Progenitor cell of endocrine pancreas (in vitro differentiated cells): ENCODE data around the gene SLC39A11. TPM values are rescaled to one million over a fixed set of nuclear protein-coding genes. Genes with fewer than 3 reads are reported as not detected.

ENCODE experiments used
- DNase-seq: peaks from one replicate; pipeline ENCODE4 v3.0.0; 2021; ENCODE audit warnings: low spot score; ENCODE audit not compliant: unreplicated experiment
- H3K27ac Mint-ChIP-seq: 2 replicates; pipeline ENCODE4 v1.8.0; 2021; ENCODE audit warnings: mild to moderate bottlenecking, moderate library complexity, mixed read lengths
- H3K27me3 Mint-ChIP-seq: 2 replicates; pipeline ENCODE4 v1.8.0; 2021; ENCODE audit warnings: mixed read lengths
- H3K36me3 Mint-ChIP-seq: 2 replicates; pipeline ENCODE4 v1.8.0; 2022; ENCODE audit warnings: mixed read lengths; ENCODE audit not compliant: insufficient read depth
- H3K4me1 Mint-ChIP-seq: 2 replicates; pipeline ENCODE4 v1.8.0; 2021; ENCODE audit warnings: low read depth, mixed read lengths
- H3K4me3 Mint-ChIP-seq: 2 replicates; pipeline ENCODE4 v1.8.0; 2021; ENCODE audit warnings: low read depth, mild to moderate bottlenecking, moderate library complexity, mixed read lengths
- H3K9me3 Mint-ChIP-seq: 2 replicates; pipeline ENCODE4 v1.8.0; 2021; ENCODE audit warnings: low read depth, mixed read lengths
- CTCF ChIP-seq: fragments of 200-600 bp; sonication (generic); IDR thresholded peaks from one replicate; pipeline ENCODE4 v1.5.0; 2021; ENCODE audit warnings: antibody characterized with exemption, mild to moderate bottlenecking; ENCODE audit not compliant: unreplicated experiment
- total RNA-seq: library from RNA; stranded (reverse); gene quantifications from 2 replicates; pipeline ENCODE4 v1.2.1, GENCODE V29; 2021

The SLC39A11 gene
- total RNA-seq, 1 donor from 2014 or later = 20.5 TPM

GRCh38 chr17:73048170-73048569 lies 44.3 kb downstream of the SLC39A11 start:
- peaks cover 11% of the 10 kb centered on the region for H3K27me3 Mint-ChIP-seq
- DNase-seq = no peak
- no peak for TF ChIP-seq CTCF
- H3K27ac Mint-ChIP-seq = no peak overlapping the region
- H3K9me3 Mint-ChIP-seq = peaks cover 4% of the 10 kb centered on the region
- H3K36me3 Mint-ChIP-seq = peaks cover 3% of the 10 kb centered on the region
- H3K4me1 Mint-ChIP-seq = no peaks in the 10 kb centered on the region
- H3K4me3 Mint-ChIP-seq = no peak overlapping the region

- Mint-ChIP-seq H3K36me3 (peaks cover 6% of the 10 kb centered on the region), H3K4me3 (no peak overlapping the region), H3K27ac (no peak overlapping the region), H3K4me1 (no peaks in the 10 kb centered on the region), H3K9me3 (peaks cover 10% of the 10 kb centered on the region), H3K27me3 (peaks cover 10% of the 10 kb centered on the region)
- no peak for TF ChIP-seq CTCF
- no peak for DNase-seq
These were observed 46.8 kb downstream of the SLC39A11 start for GRCh38 chr17:73045724-73046123.

GRCh38 chr17:73043686-73044581 lies 48.6 kb downstream of the SLC39A11 start:
- H3K27me3 Mint-ChIP-seq = peaks cover 10% of the 10 kb centered on the region

GRCh38 chr17:73042809-73043685 lies 49.4 kb downstream of the SLC39A11 start:
- Mint-ChIP-seq H3K36me3 (peaks cover 4% of the 10 kb centered on the region), H3K27ac (no peak overlapping the region), H3K9me3 (peaks cover 12% of the 10 kb centered on the region), H3K4me1 (no peaks in the 10 kb centered on the region), H3K27me3 (peaks cover 10% of the 10 kb centered on the region), H3K4me3 (no peak overlapping the region)
- no peak for TF ChIP-seq CTCF
- no peak for DNase-seq

More at GRCh38 chr17:73043686-73044581, 48.6 kb downstream of the SLC39A11 start:
- no peak for DNase-seq
- Mint-ChIP-seq H3K36me3 (peaks cover 4% of the 10 kb centered on the region), H3K4me3 (no peak overlapping the region), H3K9me3 (peaks cover 14% of the 10 kb centered on the region), H3K4me1 (no peaks in the 10 kb centered on the region), H3K27ac (no peak overlapping the region)
- TF ChIP-seq CTCF = no peak

- Mint-ChIP-seq H3K4me1 (no peaks in the 10 kb centered on the region), H3K27ac (no peak overlapping the region), H3K27me3 (peaks cover 10% of the 10 kb centered on the region), H3K9me3 (peaks cover 11% of the 10 kb centered on the region), H3K4me3 (no peak overlapping the region), H3K36me3 (peaks cover 4% of the 10 kb centered on the region)
- TF ChIP-seq CTCF = no peak
- no peak for DNase-seq
These were observed 50.3 kb downstream of the SLC39A11 start for GRCh38 chr17:73042225-73042624.
